ENCODE measurements around the gene PRKCB.

PRKCB gene

DNA sequence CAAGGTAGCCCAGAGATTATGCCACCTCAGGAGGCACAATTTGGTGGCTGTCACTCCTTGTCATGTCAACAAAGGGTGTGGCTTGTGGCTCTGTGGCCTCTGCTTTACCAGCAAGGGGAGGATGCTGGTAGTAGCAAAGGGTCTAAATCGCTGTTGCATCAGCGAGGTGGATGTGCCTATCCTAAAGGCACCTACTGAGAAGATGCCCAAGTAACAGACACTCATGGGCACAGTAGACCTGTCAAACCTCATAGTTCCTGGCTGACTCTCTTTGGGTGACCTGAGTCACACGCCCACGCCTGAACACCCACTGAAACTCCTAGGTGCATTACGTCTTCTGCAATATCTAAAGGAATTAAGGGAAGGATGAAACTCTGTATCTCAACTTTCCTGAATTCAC lies 139.5 kb downstream of the PRKCB start:
- Histone ChIP-seq H3K4me3 (ENCODE audit: low read length) (no peak overlapping the region), H3K4me1 (ENCODE audit: control insufficient read depth, insufficient read depth, low read length) (0 out of 2 replicates have a peak, but pooled peaks cover 1% of the 10 kb centered on the region), H3K9me3 (ENCODE audit: control insufficient read depth, insufficient read depth, low read length) (no peaks in the 10 kb centered on the region), H3K27me3 (ENCODE audit: control insufficient read depth, insufficient read depth, low read length) (no peaks in the 10 kb centered on the region), H3K27ac (ENCODE audit: low read length) (no peak overlapping the region), H3K36me3 (ENCODE audit: control insufficient read depth, insufficient read depth, low read length) (no peaks in the 10 kb centered on the region)
- no CpG with 5 or more reads among the region's 5 CpGs for WGBS (ENCODE audit: insufficient coverage, insufficient read length)
- DNase-seq (ENCODE audit: low read depth, low spot score) = no peak

DNA sequence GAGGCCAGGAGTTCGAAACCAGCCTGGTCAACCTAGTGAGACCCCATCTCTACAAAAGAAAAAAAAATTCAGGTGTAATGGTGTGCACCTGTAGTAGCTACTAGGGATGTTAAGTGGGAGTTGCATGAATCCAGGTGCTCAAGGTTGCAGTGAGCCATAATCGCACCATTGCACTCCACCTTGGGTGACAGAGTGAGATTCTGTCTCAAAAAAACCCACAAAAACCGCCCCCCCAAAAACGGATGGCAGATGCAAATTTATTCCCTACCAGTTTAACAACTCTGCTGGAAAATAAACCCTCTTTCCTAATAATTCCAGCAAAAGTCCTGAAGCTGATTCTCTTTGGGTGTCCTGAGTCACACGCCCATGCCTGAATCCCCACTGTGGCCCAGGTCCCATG lies 140.3 kb downstream of the PRKCB start:
- no CpG with 5 or more reads among the region's 5 CpGs for WGBS (ENCODE audit: insufficient coverage, insufficient read length)
- H3K36me3 ChIP-seq (ENCODE audit: control insufficient read depth, insufficient read depth, low read length) = no peaks in the 10 kb centered on the region
- no peak overlapping the region for H3K27ac ChIP-seq (ENCODE audit: low read length)
- H3K9me3 ChIP-seq (ENCODE audit: control insufficient read depth, insufficient read depth, low read length) = no peaks in the 10 kb centered on the region
- 0 out of 2 replicates have a peak, but pooled peaks cover 1% of the 10 kb centered on the region for H3K4me1 ChIP-seq (ENCODE audit: control insufficient read depth, insufficient read depth, low read length)
- no peaks in the 10 kb centered on the region for H3K27me3 ChIP-seq (ENCODE audit: control insufficient read depth, insufficient read depth, low read length)
- no peak overlapping the region for H3K4me3 ChIP-seq (ENCODE audit: low read length)
- DNase-seq (ENCODE audit: low read depth, low spot score) = no peak

DNA sequence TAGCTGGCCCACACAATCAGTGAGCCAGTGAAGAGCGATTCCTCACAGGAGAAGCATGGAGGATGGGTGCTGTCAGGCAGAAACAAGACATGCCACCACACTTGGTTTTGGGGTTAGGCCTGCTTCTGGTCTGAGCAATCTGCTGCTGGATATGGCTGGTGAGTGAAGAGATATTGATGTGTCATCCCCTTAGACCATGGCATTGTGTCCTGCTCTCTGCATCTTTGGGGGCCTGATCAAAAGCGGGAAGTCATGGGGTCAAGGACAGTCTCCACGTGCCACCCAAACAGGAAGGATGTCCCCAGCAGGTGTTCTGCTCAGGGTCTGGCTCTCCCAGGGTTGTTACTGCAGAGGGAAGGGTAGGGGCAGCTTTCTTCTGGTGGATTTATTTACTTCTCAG lies 140.7 kb downstream of the PRKCB start:
- Histone ChIP-seq H3K4me1 (ENCODE audit: control insufficient read depth, insufficient read depth, low read length) (0 out of 2 replicates have a peak, but pooled peaks cover 1% of the 10 kb centered on the region), H3K36me3 (ENCODE audit: control insufficient read depth, insufficient read depth, low read length) (no peaks in the 10 kb centered on the region), H3K9me3 (ENCODE audit: control insufficient read depth, insufficient read depth, low read length) (no peaks in the 10 kb centered on the region), H3K27ac (ENCODE audit: low read length) (no peak overlapping the region), H3K27me3 (ENCODE audit: control insufficient read depth, insufficient read depth, low read length) (no peaks in the 10 kb centered on the region), H3K4me3 (ENCODE audit: low read length) (no peak overlapping the region)
- DNase-seq (ENCODE audit: low read depth, low spot score) = no peak
- no CpG with 5 or more reads among the region's 3 CpGs for WGBS (ENCODE audit: insufficient coverage, insufficient read length)

GRCh38 chr16:23979441-23979840 lies 143.7 kb downstream of the PRKCB start:
- WGBS (ENCODE audit: insufficient coverage, insufficient read length) = no CpG with 5 or more reads among the region's 6 CpGs
- Histone ChIP-seq H3K27me3 (ENCODE audit: control insufficient read depth, insufficient read depth, low read length) (no peaks in the 10 kb centered on the region), H3K9me3 (ENCODE audit: control insufficient read depth, insufficient read depth, low read length) (no peaks in the 10 kb centered on the region), H3K4me3 (ENCODE audit: low read length) (no peak overlapping the region), H3K36me3 (ENCODE audit: control insufficient read depth, insufficient read depth, low read length) (no peaks in the 10 kb centered on the region), H3K4me1 (ENCODE audit: control insufficient read depth, insufficient read depth, low read length) (0 out of 2 replicates have a peak, but pooled peaks cover 1% of the 10 kb centered on the region), H3K27ac (ENCODE audit: low read length) (no peak overlapping the region)
- DNase-seq (ENCODE audit: low read depth, low spot score) = no peak

DNA sequence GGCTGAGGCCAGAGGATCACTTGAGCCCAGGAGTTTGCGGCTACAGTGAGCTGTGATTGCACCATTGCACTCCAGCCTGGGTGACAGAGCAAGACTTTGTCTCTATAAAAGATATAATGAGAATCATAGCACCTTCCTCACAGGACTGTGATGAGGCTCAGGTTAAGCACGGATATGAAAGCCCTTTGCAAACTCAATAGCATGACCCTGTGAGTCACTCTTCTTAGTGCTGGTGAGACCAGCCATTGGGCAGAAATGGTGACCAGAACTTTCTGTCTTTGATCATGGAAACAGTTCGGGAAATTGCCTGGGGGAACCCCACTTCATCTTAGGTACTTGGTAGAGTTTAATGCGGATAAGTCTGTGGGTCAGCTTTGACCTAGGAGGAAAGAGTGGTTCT lies 144.2 kb downstream of the PRKCB start:
- Histone ChIP-seq H3K4me1 (ENCODE audit: control insufficient read depth, insufficient read depth, low read length) (0 out of 2 replicates have a peak, but pooled peaks cover 1% of the 10 kb centered on the region), H3K9me3 (ENCODE audit: control insufficient read depth, insufficient read depth, low read length) (no peaks in the 10 kb centered on the region), H3K4me3 (ENCODE audit: low read length) (no peak overlapping the region), H3K36me3 (ENCODE audit: control insufficient read depth, insufficient read depth, low read length) (no peaks in the 10 kb centered on the region), H3K27me3 (ENCODE audit: control insufficient read depth, insufficient read depth, low read length) (no peaks in the 10 kb centered on the region), H3K27ac (ENCODE audit: low read length) (no peak overlapping the region)
- no CpG with 5 or more reads among the region's 4 CpGs for WGBS (ENCODE audit: insufficient coverage, insufficient read length)
- no peak for DNase-seq (ENCODE audit: low read depth, low spot score)

GRCh38 chr16:23981429-23982399 lies 145.9 kb downstream of the PRKCB start:
- Histone ChIP-seq H3K4me3 (ENCODE audit: low read length) (no peak overlapping the region), H3K4me1 (ENCODE audit: control insufficient read depth, insufficient read depth, low read length) (no peaks in the 10 kb centered on the region), H3K27me3 (ENCODE audit: control insufficient read depth, insufficient read depth, low read length) (no peaks in the 10 kb centered on the region), H3K36me3 (ENCODE audit: control insufficient read depth, insufficient read depth, low read length) (no peaks in the 10 kb centered on the region), H3K9me3 (ENCODE audit: control insufficient read depth, insufficient read depth, low read length) (no peaks in the 10 kb centered on the region), H3K27ac (ENCODE audit: low read length) (no peak overlapping the region)
- DNase-seq (ENCODE audit: low read depth, low spot score) = no peak
- no CpG with 5 or more reads among the region's 4 CpGs for WGBS (ENCODE audit: insufficient coverage, insufficient read length)

GRCh38 chr16:23986455-23986854 lies 150.7 kb downstream of the PRKCB start:
- DNase-seq (ENCODE audit: low read depth, low spot score) = no peak
- WGBS (ENCODE audit: insufficient coverage, insufficient read length) = no CpG with 5 or more reads among the region's 2 CpGs

DNA sequence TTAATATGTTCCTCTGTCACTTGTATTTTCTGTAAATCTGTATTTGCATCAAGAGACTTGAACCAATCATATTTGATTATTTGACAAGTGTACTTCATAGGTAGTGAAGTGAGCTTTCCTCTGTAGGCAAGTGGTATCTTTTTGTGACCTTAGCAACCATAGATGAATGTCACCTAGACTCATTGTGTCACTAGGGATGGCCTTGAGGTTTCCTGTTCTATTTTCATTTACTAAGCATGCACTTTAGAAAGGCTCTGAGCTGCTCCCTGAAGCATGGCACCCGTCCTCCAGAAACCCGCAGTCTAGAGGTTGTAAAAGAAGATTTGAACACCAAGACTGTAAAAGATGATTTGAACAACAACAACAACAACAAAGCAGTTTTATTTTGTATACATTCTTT lies 151.7 kb downstream of the PRKCB start:
- WGBS (ENCODE audit: insufficient coverage, insufficient read length) = no CpG with 5 or more reads among the region's 2 CpGs
- Histone ChIP-seq H3K27me3 (ENCODE audit: control insufficient read depth, insufficient read depth, low read length) (no peaks in the 10 kb centered on the region), H3K9me3 (ENCODE audit: control insufficient read depth, insufficient read depth, low read length) (no peaks in the 10 kb centered on the region), H3K4me1 (ENCODE audit: control insufficient read depth, insufficient read depth, low read length) (peaks cover 2% of the 10 kb centered on the region; the same call in 1 of the 2 replicates), H3K36me3 (ENCODE audit: control insufficient read depth, insufficient read depth, low read length) (no peaks in the 10 kb centered on the region), H3K27ac (ENCODE audit: low read length) (no peak overlapping the region), H3K4me3 (ENCODE audit: low read length) (no peak overlapping the region)
- no peak for DNase-seq (ENCODE audit: low read depth, low spot score)

More at GRCh38 chr16:23986455-23986854, 150.7 kb downstream of the PRKCB start:
- Histone ChIP-seq H3K4me1 (ENCODE audit: control insufficient read depth, insufficient read depth, low read length) (peaks cover 2% of the 10 kb centered on the region; the same call in 1 of the 2 replicates), H3K27me3 (ENCODE audit: control insufficient read depth, insufficient read depth, low read length) (no peaks in the 10 kb centered on the region), H3K9me3 (ENCODE audit: control insufficient read depth, insufficient read depth, low read length) (no peaks in the 10 kb centered on the region), H3K36me3 (ENCODE audit: control insufficient read depth, insufficient read depth, low read length) (no peaks in the 10 kb centered on the region), H3K4me3 (ENCODE audit: low read length) (no peak overlapping the region), H3K27ac (ENCODE audit: low read length) (no peak overlapping the region)

DNA sequence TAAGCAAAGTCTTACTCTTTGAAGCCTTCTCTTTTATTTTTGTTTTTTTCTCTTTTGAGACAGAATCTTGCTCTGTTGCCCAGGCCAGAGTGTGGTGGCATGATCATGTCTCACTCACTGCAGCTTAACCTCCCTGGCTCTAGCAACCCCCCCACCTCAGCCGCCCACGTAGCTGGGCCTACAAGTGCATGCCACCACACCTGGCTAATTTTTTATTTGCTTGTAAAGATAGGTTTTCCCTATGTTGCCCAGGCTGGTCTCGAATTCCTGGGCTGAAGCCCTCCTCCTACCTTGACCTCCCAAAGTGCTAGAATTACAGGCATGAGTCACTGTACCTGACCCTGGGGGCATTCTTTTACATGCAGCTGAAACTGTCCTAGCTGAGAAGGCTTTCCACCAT lies 154.7 kb downstream of the PRKCB start:
- WGBS (ENCODE audit: insufficient coverage, insufficient read length) = no CpG with 5 or more reads among the region's 3 CpGs
- Histone ChIP-seq H3K36me3 (ENCODE audit: control insufficient read depth, insufficient read depth, low read length) (no peaks in the 10 kb centered on the region), H3K27ac (ENCODE audit: low read length) (no peak overlapping the region)

DNA sequence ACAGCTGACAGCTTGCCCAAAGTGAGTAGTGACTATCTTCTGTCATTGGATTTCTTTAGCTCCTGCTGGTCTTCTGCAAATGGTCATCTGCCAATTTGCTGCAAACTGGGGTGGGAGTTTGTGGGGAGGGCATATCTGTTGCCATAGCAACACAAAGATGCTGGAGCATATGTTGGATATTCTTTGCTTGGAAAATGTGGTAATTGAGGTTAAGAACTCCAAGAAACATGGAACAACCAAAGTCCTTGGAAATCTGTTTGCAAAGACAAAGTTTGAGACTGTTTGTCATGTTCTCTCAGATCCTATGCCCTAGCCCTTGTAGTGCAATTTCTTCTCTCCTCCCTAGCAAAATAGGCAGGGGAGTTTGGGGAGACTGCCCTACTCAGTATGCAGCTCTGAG lies 155.3 kb downstream of the PRKCB start:
- DNase-seq (ENCODE audit: low read depth, low spot score) = no peak
- Histone ChIP-seq H3K4me1 (ENCODE audit: control insufficient read depth, insufficient read depth, low read length) (peaks cover 2% of the 10 kb centered on the region; the same call in 1 of the 2 replicates), H3K36me3 (ENCODE audit: control insufficient read depth, insufficient read depth, low read length) (no peaks in the 10 kb centered on the region)

More for the DNA sequence above, 154.7 kb downstream of the PRKCB start:
- no peak for DNase-seq (ENCODE audit: low read depth, low spot score)
- Histone ChIP-seq H3K9me3 (ENCODE audit: control insufficient read depth, insufficient read depth, low read length) (no peaks in the 10 kb centered on the region), H3K4me3 (ENCODE audit: low read length) (no peak overlapping the region), H3K27me3 (ENCODE audit: control insufficient read depth, insufficient read depth, low read length) (no peaks in the 10 kb centered on the region), H3K4me1 (ENCODE audit: control insufficient read depth, insufficient read depth, low read length) (peaks cover 2% of the 10 kb centered on the region; the same call in 1 of the 2 replicates)

More for the DNA sequence above, 155.3 kb downstream of the PRKCB start:
- no peak overlapping the region for H3K27ac ChIP-seq (ENCODE audit: low read length)
- H3K4me3 ChIP-seq (ENCODE audit: low read length) = no peak overlapping the region
- H3K27me3 ChIP-seq (ENCODE audit: control insufficient read depth, insufficient read depth, low read length) = no peaks in the 10 kb centered on the region
- no peaks in the 10 kb centered on the region for H3K9me3 ChIP-seq (ENCODE audit: control insufficient read depth, insufficient read depth, low read length)

Measured in iPS DF 6.9 (cell line).